Measurements from ENCODE around the gene OR52E1. TPM values are rescaled to one million over a fixed set of nuclear protein-coding genes. Genes with fewer than 3 reads are reported as not detected.

Gene OR52E1
- total and polyA plus RNA-seq, 2 of the 8 experiments (the other 6 are each of a cell fraction or from before 2014, with no cell fraction given): not detected

DNA sequence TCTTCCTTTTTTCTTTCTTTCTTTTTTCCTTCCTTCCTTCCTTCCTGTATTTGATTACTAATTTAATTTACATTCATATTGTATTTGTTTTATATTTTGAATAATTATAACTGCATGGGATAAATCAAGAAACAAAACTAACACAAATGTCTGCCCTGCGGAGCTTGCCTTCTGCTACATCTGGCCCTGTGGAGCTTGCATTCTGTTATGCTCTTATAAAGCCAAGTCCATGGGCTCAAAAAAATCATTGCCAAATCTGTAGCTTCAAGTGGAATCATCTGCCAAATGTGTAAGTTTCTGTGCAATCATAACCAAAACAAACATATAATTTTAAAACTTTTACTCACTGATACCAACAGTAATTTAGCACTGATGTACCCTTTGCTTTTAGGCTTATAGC, 31.0 kb upstream of the OR52E1 start:
- POLR2A ChIA-PET (ENCODE audit: partially characterized antibody): no interaction called here
- Histone ChIP-seq H4K20me1 (replicated peaks in 1 of 2; ENCODE audit: control insufficient read depth in 1 of 2, insufficient read depth in 2 of 2, low read length in 2 of 2) (no peaks in the 10 kb centered on the region), H4K5ac (ENCODE audit: insufficient read length, low read depth, low read length) (no peak overlapping the region), H2AK5ac (ENCODE audit: low read depth, low read length) (no peak overlapping the region), H3K79me2 (ENCODE audit: control insufficient read depth in 1 of 2, insufficient read depth in 2 of 2, low read length in 2 of 2) (no peaks in the 10 kb centered on the region), H2BK5ac (ENCODE audit: low read depth, low read length) (no peak overlapping the region), H2BK20ac (ENCODE audit: low read length) (no peak overlapping the region), H3K4me1 (replicated peaks in 1 of 4; ENCODE audit: control insufficient read depth in 3 of 4, insufficient read depth in 4 of 4, low read length in 3 of 4) (no peaks in the 10 kb centered on the region), H3K79me1 (ENCODE audit: low read depth, low read length) (no peaks in the 10 kb centered on the region), H3K4me3 (ENCODE audit: extremely low read depth in 1 of 4, insufficient read depth in 2 of 4, low read depth in 3 of 4, low read length in 4 of 4) (no peak overlapping the region), H3K18ac (ENCODE audit: extremely low read depth, low read length) (no peak overlapping the region), H3K23ac (ENCODE audit: insufficient read length) (no peak overlapping the region), H3K4me2 (ENCODE audit: insufficient read depth in 1 of 2, low read depth in 2 of 2, low read length in 2 of 2) (no peak overlapping the region), H2BK12ac (ENCODE audit: low read depth, low read length) (no peak overlapping the region), H3K56ac (replicated peaks; ENCODE audit: insufficient read length, low read depth, low read length) (no peak overlapping the region), H2AFZ (ENCODE audit: low read length) (no peak overlapping the region), H2BK120ac (replicated peaks; ENCODE audit: low read depth, low read length) (no peak overlapping the region), H2BK15ac (ENCODE audit: low read length) (no peak overlapping the region), H3K14ac (ENCODE audit: insufficient read length) (no peak overlapping the region), H3K9ac (replicated peaks in 1 of 4; ENCODE audit: extremely low read depth in 1 of 4, low read depth in 3 of 4, low read length in 3 of 4) (no peak overlapping the region), H4K8ac (ENCODE audit: extremely low read depth, insufficient read depth, low read length) (no peak overlapping the region), H3K23me2 (ENCODE audit: low read depth, low read length) (peaks cover 1% of the 10 kb centered on the region; the same call in 1 of the 2 replicates), H3K9me3 (ENCODE audit: insufficient read depth in 2 of 2, low read depth in 1 of 2, low read length in 1 of 2) (no peaks in the 10 kb centered on the region), H4K91ac (replicated peaks; ENCODE audit: insufficient read length, low read length) (no peak overlapping the region), H3K27ac (ENCODE audit: low read depth, low read length) (no peak overlapping the region), H3K27me3 (replicated peaks in 1 of 4; ENCODE audit: control insufficient read depth in 3 of 4, extremely low read depth in 1 of 4, insufficient read depth in 3 of 4, low read length in 3 of 4) (no peaks in the 10 kb centered on the region), H3K4ac (replicated peaks; ENCODE audit: insufficient read length, low read depth, low read length) (no peak overlapping the region), H3K36me3 (ENCODE audit: control insufficient read depth in 2 of 4, insufficient read depth in 4 of 4, low read length in 3 of 4) (no peaks in the 10 kb centered on the region)
- WGBS, 2 experiments (ENCODE audit: extremely low coverage in 1 of 2, insufficient coverage in 1 of 2, insufficient read length in 1 of 2, insufficient replicate concordance in 2 of 2, low coverage in 1 of 2, low lambda C conversion rate in 2 of 2, missing lambda C conversion rate in 1 of 2): 85% methylated on average over 1 of the region's 1 CpG; no CpG with 5 or more reads in 1 of the 2 experiments
- FAIRE-seq (no peak), DNase-seq (ENCODE audit: low read depth in 1 of 2, low spot score in 2 of 2) (no peak)
- CTCF ChIA-PET (ENCODE audit: partially characterized antibody): no interaction called here
- TF ChIP-seq POU5F1 (IDR thresholded peaks at IDR 0.05; ENCODE audit: low read depth, low read length) (no peak), SP4 (IDR thresholded peaks at IDR 0.05; ENCODE audit: low read length) (no peak), RFX5 (IDR thresholded peaks at IDR 0.05; ENCODE audit: borderline replicate concordance, low read depth, low read length) (no peak), MAFK (IDR thresholded peaks at IDR 0.05; ENCODE audit: low read depth, low read length) (no peak), ZNF274 (IDR thresholded peaks at IDR 0.05; ENCODE audit: borderline replicate concordance, extremely low read depth, low read length) (no peak), HDAC6 (IDR thresholded peaks at IDR 0.05; ENCODE audit: low read depth, low read length) (no peak), GTF2F1 (IDR thresholded peaks at IDR 0.05; ENCODE audit: borderline replicate concordance, low read depth, low read length) (no peak), EGR1 (IDR thresholded peaks at IDR 0.05; ENCODE audit: borderline replicate concordance, low read depth, low read length) (no peak), USF2 (IDR thresholded peaks at IDR 0.05; ENCODE audit: low read length) (no peak), MAX (IDR thresholded peaks at IDR 0.05) (no peak), SIRT6 (IDR thresholded peaks at IDR 0.05; ENCODE audit: low read length) (no peak), SP2 (IDR thresholded peaks at IDR 0.05; ENCODE audit: low read length) (no peak), CHD1 (IDR thresholded peaks at IDR 0.05; ENCODE audit: low read depth, low read length) (no peak), EZH2 (IDR thresholded peaks at IDR 0.05; ENCODE audit: low read depth, low read length, severe bottlenecking) (no peak)
